Activated CD4-positive, alpha-beta T cell treated with anti-CD3 and anti-CD28 coated beads, Interleukin-2, amount 50 U/mL, for 4 hours (primary cell): ENCODE results near the gene CSNK2A1.

ENCODE experiments used
- DNase-seq, 2 experiments: peaks; one replicate each; pipeline ENCODE4 v3.0.0-alpha.2; 2020

The CSNK2A1 gene

DNA sequence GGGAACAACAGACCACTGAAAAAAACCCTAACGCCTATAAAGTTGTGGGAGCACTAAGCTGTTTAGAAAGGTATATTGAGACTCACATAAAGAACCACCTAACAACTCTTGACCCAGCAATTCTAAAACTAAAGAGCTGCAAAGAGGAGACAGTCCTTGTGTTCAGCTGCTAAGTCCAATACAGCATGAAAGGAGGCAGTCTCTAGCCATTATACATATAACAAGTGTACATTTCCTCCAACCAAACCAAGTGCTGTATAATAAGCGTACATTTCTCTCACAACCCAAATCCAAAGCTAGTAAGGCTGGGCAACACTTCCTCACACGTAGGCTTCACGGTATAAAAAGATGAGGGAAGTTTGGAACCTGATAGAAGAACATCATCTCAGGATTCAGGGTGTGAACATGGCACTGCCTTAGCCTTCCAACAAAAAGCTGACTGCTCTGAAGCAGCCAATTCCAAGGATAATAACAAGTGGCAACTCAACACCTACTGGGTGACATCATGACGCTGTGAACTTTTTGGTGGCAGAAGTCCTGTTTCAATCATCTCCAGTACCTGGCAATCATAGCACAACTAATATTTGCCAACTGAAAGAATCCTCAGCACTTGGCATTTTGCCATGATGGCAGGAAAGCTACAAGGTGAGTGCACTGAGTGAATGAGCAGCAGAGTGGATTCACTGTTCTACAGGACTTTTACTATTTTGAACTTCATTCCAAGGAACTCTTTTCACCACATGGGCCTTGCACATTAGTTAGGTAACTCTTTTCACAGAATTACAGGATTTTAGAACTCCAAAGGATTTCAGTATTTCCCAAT is 97.9 kb downstream of the CSNK2A1 start:
- DNase-seq = no peak

DNA sequence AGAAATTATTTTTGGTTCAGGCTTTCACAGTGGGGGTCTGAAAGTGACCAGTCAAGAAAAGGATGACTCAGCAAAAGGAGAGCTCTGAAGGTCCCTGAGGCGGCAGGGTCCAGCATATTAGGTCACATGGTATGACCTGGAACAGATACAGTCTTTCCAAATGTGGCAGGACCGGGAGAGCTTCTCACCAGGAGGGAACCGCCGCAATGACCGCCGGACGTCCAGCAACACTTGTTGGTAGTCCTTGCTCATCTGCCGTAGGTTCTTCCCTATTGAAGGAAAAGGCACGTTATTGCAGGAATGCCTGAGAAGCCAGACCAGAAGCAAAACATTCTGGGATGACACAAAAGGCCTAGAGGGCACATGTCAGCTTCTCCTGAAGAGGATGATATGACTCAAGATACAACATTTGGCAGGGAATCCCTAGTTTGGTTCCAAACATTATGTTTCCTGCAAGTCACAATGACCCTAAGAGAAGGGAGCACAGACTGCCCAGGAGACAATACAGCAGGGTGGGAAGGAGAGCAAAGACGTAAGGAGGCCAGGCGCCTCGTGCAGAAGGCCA is 98.6 kb downstream of the CSNK2A1 start:
- no peak for DNase-seq

DNA sequence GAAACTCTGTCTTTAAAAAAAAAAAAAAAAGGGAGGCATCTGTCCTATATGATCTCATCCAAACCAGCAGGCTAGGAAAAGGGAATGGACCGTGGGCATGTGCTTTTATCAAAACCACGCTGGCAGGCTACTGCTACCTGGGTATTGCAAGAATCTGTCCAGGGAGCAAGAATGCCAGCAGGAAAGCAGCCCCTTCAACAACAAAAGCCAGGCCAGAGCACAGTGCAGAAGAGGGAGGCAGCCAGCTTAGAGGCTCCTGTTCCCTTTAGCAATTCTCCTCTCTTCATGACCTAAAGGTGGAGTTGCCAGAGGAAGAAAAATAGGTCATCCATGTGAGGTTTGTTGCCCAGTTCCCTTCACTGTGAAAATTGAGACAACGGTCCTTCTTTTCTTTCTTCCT is 99.5 kb downstream of the CSNK2A1 start:
- DNase-seq = no peak

DNA sequence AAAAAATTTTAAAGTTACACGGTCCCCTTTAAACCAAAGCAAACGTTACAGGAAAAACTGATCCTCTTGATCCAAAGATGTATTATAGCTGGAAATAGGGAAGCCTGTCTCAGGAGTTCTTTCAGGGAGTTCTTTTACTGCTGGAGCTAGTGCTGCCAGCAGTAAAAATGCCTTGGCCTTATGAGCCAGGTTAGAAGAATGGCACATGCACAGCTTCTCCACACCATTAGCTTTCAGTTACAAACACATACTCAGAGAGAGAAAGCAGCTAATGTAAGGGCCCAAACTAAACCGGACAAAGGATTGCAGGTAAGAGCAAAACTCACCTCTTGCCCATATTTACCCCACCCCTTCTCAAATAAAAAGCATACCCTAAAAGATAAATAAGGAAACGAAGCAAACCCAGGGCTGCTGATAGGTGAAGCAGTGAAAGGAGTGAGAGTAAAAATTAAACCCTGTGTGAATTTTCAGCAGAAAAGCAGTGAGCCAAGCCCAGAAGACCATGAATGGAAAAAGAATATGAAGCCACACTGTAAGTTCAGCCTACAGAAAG is 100.3 kb downstream of the CSNK2A1 start:
- DNase-seq = no peak

DNA sequence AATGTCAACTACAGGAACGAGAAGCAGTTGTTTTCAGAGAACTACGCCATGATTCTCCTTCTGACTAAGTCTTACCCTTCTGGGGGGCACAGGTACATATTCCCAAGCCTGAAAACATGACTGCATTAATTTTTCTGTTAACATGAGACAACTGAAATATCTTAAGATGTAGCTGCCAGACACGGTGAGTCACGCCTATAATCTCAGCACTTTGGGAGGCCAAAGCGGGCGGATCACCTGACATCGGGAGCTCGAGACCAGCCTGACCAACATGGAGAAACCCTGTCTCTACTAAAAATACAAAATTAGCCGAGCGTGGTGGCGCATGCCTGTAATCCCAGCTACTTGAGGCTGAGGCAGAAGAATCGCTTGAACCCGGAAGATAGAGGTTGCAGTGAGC is 103.0 kb downstream of the CSNK2A1 start:
- no peak for DNase-seq

DNA sequence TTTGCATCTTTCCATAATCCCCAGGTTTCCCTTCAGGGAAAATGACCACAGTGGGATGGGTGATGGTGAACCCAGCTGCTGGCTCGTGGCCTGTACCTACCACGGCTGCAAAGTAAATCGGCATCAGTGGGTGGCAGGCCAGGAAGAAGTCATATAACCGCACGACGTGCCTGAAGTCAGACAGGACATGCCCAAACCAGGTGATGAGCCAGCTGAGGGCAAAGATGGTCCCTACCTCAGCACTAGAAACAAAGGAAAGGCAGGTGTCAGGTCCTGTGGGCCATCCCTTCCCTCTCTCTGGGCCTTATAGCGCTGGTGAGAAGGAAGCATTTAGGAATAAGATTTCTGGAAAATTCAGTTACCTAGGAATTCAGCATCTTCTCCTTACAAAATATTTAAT is 103.4 kb downstream of the CSNK2A1 start:
- DNase-seq = no peak

DNA sequence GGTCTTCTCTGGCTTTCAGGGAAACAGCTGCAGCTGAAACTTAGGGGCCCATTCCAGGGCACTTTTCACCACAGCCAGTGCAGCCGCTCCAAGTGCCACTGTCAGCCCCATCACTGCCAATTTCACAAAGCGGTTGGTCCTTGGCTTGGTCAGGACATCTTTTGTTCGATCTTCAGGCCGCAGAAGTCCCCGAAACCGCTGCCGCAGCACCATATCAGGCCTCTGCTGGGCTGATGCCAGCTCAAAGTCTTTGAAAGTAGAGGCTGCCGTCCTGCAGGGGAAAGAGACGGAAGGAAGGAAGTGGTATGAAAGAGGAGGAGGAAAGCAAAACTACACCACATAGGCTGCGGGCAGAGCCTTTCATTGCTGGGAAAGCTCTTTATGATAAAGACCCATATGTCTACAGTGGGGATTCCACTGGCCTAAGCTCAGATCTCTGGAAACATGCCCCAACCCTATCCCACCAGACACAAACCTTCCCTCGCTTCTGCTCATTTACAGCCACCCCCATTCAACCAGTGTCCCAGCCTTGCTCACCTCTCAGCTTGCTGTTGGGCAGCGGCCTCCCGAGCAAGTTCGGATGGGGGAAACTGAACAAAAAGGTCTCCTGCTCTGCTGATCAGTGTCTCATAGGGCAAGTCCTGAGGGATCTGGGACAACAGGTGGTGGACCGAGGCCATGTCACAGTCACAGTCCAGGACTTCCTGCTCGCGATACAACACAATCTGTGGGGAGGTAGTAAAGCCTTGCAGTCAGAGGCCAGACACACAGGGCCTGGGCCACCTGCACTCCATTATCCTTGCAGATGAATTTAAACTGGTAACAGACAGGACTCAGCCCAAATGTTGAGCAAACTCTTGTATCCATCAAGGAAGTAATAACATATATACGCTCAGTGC is 104.8 kb downstream of the CSNK2A1 start:
- peak; percentile 36 to 43 for DNase-seq

DNA sequence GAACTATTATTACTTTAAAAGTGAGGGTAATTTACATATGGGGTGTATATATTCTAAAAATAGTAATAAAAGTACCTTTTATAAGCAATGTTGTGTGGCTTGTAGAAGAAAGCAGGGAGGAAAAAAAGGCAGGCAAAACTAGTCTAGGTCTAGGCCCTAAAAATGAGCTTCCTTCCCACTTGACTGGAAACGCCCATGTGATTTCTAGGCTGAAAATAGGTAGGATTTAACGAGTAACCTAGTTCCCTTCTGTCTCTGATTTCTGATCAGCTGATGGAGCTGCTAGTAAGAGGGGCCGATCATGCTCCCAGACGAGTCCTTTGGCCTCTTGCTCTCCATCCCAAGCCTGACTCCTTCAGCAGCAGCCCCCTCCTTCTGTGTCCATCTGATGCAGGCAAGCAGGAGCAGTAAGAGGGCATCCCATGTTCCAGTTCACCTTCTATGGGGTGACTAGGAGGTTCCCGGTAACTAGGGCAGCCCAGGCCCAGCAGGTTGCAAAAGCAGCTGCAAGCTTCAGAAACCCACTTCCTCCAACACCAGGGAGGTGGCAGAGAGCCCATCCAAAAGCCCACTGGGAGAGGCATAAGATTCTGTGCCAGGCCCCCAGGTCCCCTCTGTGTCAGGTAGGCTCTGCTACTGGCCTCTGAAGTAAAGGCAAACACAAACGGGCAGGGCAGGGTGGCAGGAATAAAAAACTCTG is 105.7 kb downstream of the CSNK2A1 start:
- DNase-seq = no peak

DNA sequence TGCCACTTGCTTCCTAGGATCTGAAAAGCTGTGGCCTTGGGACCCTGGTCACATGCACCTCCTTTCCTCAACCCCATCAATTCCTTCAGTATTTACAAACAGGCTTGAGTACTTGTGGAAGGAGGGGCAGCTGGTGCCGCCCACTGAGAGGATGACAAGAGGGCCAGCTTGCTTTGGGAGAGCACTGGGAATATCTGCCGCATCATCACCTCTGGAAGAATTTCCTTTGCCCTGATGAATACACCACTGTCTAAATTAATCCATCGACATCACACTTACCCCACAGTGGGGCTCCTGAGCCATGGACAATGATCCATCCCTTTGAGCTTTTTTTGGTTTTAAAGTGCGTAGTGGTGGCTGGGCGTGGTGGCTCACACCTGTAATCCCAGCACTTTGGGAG is 107.1 kb downstream of the CSNK2A1 start:
- no peak for DNase-seq

DNA sequence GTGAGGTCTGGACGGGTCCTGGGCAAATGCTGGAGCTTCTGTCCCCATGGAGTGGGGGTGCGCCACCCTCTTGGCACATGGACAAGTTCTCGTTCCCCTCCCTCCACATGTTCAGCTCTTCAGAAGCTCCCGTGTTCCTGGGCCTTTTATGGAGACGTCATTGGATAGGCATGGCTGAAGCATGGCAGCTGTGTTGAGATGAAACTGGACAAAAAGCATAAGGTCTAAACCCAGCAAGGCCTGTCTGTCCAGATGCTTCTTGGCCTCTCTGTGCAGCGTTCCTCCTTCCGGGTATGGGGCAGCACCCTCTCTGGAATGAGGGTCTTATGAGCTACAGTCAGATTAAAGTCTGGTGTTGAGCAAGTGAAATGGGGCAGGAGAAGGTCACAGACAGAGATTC is 108.0 kb downstream of the CSNK2A1 start:
- DNase-seq = no peak

DNA sequence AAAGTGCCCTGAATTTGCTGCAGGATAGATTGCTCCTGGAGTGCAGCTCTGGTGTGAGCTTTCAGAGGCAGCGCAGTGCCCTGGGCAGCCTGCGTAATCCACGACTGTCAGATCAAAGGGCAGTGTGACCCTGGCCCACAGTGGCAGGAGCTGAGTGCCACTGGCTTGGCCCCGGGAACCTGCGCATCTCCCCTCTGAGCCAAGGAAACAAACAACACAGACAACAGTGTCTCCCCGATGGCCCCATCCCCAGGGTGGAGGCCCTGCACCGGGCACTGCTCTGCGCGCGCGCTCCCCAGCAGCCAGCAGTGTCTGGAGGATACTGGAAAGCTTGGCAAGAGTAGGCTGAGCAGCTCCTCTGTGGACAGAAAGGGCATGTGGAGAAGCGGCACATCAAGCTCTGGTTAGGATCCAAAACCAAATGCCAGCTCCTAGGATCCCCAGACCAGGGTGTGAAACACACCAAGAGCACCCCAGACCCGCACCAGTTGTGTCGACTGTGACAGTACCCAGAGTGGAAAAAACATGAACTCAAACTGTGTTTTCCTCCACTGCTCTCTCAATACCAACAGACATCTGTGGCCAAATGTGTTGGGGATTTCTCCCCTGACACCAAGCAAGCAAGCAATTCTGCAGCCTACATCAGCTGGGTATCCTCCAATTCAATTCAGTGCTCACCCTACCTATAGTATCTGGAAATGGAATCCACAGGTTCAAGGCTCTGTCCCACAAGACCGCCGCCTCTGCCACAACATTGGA is 108.8 kb downstream of the CSNK2A1 start:
- no peak for DNase-seq

DNA sequence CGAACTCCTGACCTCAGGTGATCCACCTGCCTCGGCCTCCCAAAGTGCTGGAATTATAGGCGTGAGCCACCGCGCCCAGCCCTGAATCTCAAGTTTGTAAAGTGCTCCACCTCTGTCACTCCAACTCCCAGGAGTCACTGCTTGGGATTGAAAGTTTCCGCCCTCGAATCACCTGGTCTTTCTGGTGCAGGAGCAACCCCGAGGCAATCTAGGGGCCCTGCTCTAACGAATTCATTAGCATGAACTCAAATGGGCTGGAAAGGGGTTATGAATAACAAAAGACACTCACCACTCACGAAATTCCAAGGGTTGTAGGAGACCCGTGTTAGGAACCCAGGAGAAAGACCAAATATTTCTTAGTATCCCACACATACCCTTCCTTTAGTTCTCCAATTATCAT is 109.4 kb downstream of the CSNK2A1 start:
- DNase-seq = no peak

DNA sequence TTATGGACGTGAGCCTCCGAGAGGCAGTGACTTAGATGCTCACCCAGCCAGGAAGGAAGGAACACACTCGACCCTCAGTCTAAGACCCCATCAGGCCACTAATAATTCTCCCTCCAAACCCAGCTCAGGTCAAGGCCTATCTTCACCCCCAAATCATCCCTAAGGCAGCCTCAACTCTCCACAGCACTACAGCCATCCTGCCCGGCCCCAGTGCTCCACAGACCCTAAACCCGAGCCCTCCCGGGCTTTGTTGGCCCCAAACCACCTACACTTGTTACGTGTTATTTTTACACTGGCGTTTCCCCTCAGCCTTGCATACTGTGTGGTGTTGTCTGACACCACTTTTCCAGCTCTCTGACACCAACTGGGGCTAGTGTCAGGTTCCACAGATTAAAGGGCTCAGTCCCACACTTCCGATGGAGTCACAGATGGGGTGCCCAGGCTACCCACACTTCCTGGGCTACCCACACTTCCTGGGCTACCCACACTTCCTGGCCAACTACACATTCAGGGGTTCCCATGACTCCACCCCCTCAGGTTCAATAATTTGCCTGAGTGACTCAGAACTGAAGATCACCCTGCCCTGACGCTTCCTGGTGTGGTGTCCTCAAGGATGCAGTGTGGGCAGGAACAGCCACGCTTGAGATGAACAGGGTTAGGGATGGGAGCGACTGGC is 110.2 kb downstream of the CSNK2A1 start:
- peak; percentile 63 to 72 for DNase-seq

DNA sequence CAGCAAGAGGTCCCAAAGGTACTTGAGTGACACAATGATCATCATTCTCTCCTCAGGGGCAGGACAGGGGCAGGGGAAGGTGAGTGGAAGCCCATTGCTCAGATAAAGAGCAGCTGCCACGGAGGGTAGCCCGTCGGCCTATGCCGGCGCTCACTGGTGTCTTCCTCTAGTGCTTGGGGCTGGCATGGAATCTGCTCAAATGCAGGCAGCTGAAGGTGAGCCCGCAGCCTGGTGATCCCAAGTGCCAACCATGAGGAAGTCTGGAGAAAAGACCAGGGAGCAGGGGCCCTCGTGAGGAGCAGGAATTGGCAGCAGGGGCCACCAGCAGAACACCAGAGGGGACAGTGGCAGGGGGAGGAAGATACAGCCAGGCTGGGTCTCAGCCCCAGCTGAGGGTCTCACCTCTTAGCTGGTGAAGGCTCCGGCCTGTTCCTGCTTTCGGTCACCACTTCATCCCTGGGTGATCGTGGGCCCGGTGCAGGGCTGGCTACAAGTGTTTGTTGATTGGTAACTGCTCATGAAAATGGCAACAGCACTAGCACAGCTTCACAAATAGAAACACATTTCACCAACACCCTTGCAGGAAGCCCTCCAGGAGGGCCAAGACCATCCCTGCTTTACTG is 110.8 kb downstream of the CSNK2A1 start:
- no peak for DNase-seq

DNA sequence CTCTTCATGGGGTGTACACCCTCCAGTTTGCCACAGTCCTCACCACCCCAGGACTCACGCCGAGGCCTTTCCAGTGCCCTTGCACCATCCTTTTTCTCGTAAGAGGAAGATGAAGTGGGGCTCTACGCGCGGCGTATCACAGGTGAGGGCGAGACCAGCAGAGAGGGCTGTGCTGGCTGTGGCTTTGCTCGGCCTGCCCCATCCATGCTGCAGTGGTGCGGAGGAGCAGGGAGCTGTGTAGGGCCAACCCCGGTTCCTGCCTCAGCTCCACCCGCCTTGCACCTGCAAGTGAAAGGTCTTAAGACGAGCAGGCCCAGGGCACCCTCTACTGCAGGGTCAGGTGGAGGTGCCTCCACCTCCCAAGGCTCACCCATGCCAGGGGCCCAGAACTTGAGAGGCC is 111.4 kb downstream of the CSNK2A1 start:
- no peak for DNase-seq

DNA sequence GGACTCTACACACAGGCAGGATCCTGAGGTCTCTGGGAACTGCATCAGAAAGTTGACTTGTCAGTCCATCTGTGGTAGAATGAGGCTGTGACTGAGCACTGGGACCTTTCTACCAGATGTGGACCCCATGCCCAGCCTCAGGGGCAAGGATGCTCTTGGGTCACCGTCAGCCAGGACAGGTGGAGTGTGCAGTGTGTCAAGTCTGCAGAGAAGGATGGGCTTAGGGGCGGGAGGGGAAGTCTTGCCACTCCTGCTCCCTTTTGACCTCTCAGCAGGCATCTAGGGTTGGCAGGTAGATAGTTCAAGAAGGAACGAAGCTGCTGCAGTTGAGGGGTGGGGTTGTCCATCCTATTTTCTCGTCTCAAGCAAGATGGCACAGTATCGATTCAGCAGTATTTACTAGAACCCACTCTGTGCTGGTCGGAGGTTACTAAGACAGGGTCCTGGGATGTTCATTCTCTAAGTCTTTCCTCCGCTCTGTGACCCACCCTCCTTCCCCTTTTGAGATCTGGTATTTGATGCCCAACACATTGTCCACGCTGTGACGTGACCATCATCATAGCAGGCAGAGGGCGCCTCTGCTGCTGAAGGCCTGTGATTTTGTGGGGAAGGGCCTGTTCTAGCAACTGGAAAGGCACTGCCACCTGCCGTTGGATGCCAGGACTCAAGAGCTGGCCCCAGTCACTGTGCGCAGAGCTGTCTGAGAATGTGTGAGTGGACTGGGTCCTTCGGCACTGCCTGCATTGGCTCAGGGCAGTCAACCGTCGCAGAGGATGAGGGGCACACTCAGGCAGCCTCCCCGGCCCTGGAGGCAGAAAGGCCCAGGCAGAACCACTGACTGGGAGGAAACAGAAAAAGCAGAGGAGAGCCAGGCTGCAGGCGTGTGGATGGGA is 112.3 kb downstream of the CSNK2A1 start:
- peak in 1 of 2 experiments; percentile 36 for DNase-seq

DNA sequence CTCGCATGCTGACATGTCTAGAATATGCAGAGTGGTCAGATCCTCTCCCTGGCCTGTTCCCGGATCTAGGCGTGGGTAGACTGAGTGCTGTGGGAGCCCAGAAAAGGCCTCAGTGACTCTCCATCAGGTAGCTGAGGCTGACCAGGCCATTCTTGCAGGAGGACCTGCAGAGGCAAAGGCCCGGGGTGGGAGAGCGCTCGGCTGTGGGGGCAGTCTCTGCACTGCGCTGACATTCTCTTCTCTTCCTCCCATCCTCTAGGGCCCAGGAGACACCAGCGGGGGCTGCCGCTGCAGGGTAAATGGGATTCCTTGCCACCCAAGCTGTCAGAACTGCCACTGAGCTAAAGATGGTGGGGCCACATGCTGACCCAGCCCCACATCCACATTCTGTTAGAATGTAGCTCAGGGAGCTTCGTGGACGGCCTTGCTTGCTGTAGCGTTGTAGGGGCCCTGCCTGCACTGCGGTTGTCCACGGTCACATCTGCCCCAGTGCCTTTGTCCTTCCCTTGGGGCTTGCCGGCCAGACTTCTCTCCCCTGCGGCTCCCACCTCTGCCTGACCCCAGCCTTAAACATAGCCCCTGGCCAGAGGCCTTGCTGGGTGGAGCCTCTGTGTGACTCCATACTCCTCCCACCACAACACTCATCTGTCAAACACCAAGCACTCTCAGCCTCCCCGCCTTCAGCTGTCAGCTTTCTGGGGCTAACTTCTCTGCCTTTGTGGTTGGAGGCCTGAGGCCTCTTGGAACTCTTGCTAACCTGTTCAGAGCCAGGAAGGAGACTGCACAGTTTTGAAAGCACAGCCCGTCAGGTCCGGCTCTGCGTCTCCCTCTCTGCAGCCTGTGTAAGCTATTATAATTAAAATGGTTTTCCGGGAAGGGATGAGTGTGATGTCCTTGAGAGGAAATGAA is 113.2 kb downstream of the CSNK2A1 start:
- DNase-seq = no peak

DNA sequence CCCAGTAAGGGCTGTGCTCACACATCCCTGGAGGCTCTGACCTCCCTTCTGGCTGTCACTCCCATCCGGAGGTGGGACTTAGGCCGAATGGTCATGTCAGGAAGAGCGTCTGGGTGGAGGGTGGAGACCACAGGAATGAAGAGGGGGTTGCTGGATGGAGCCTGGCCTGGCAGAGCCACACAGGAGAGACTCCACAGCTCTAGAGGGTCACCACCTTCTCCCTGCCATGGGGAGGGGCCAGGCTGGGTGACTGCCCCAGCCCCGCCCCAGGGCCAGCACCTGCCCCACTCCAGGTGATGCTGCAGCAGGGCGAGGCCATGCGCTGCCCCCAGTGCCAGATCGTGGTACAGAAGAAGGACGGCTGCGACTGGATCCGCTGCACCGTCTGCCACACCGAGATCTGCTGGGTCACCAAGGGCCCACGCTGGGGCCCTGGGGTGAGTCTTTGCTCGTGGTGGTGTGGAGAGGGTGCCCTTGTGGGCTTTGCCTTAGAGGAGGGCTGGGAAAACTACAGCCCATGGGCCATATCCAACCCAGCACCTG is 114.9 kb downstream of the CSNK2A1 start:
- DNase-seq = no peak
